ENCODE measurements around the gene POC1A. TPM values are rescaled to one million over a fixed set of nuclear protein-coding genes. Genes with fewer than 3 reads are reported as not detected.

POC1A gene
- total RNA-seq, 2 experiments from 2014 or later = 32.3 to 32.7 TPM

DNA sequence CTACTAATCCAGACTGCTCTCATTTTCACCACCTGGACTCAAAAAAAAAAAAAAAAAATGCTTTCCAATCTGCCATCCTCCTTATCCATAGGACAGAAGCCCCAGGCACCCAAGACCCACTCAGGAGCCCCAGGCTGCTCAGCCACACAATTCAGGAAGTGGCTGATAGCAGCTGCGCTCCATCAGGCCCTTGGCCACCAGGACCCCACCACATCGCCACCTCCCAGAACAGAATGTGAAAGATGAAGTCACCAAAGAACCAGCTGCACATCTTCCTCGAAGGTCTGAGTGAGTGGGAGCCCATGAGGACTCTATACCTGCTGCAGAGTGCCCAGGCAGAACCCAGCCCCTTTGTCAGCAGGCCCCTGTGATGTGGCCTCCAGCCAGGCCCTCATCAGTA is 19.5 kb downstream of the POC1A start:
- no peak overlapping the region for H3K27ac Mint-ChIP-seq
- DNase-seq = no peak
- no peaks in the 10 kb centered on the region for H3K9me3 Mint-ChIP-seq
- intact Hi-C loops (cut with micrococcal nuclease) = no loop called here
- no peak overlapping the region for H3K4me3 Mint-ChIP-seq
- CTCF ChIA-PET = interaction anchor here (0.7 to 1.8 kb wide), 4 partner anchors 10 to 129 kb away, joined by 3 to 8 read pairs (median 3); no protein-coding TSS in a partner anchor
- H3K36me3 Mint-ChIP-seq (ENCODE audit: low read depth) = peaks cover 12% of the 10 kb centered on the region
- H3K27me3 Mint-ChIP-seq (ENCODE audit: low read depth) = no peaks in the 10 kb centered on the region
- H3K4me1 Mint-ChIP-seq (ENCODE audit: low read depth) = no peaks in the 10 kb centered on the region

DNA sequence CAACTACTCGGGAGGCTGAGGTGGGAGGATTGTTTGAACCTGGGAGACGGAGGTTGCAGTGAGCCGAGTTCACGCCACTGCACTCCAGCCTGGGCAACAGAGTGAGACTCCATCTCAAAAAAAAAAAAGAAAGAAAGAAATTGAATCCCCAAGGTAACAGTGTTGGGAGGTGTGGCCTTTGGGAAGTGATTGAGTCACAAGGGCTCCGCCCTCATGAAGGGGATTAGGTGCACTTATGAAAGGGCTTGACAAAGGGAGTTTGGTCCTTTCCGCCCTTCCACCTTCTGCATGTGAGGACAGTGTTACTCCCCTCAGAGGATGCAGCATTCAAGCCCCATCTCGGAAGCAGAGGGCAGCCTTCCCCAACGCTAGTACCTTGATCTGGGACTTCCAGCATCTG is 21.3 kb downstream of the POC1A start:
- intact Hi-C loops (cut with micrococcal nuclease) = no loop called here
- Mint-ChIP-seq H3K4me1 (ENCODE audit: low read depth) (peaks cover 2% of the 10 kb centered on the region), H3K4me3 (no peak overlapping the region), H3K27ac (no peak overlapping the region), H3K36me3 (ENCODE audit: low read depth) (peaks cover 5% of the 10 kb centered on the region), H3K27me3 (ENCODE audit: low read depth) (no peaks in the 10 kb centered on the region), H3K9me3 (no peaks in the 10 kb centered on the region)
- DNase-seq = no peak
- CTCF ChIA-PET = no interaction called here

DNA sequence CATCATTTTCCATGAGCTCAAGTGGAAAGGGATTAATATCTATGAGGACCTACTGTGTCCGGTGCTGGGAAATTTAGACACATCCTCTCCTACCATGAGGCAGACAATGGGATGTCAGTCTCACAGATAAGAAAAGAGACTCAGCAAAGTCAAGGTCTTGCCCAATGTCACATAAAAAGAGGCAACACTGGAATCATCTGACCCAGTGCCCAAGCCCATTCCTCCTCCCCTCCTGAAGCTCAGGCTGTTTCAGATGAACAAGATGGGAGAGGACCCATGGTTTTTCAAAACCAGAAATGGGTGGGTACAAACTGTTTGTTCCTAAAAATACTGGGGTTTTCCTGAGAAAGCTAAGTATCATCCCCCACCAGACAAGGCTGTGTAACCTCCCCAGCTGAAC is 22.2 kb downstream of the POC1A start:
- Mint-ChIP-seq H3K27ac (no peak overlapping the region), H3K4me3 (no peak overlapping the region), H3K9me3 (no peaks in the 10 kb centered on the region), H3K36me3 (ENCODE audit: low read depth) (peaks cover 5% of the 10 kb centered on the region), H3K4me1 (ENCODE audit: low read depth) (peaks cover 3% of the 10 kb centered on the region), H3K27me3 (ENCODE audit: low read depth) (no peaks in the 10 kb centered on the region)
- DNase-seq = no peak
- CTCF ChIA-PET = no interaction called here
- intact Hi-C loops (cut with micrococcal nuclease) = no loop called here

DNA sequence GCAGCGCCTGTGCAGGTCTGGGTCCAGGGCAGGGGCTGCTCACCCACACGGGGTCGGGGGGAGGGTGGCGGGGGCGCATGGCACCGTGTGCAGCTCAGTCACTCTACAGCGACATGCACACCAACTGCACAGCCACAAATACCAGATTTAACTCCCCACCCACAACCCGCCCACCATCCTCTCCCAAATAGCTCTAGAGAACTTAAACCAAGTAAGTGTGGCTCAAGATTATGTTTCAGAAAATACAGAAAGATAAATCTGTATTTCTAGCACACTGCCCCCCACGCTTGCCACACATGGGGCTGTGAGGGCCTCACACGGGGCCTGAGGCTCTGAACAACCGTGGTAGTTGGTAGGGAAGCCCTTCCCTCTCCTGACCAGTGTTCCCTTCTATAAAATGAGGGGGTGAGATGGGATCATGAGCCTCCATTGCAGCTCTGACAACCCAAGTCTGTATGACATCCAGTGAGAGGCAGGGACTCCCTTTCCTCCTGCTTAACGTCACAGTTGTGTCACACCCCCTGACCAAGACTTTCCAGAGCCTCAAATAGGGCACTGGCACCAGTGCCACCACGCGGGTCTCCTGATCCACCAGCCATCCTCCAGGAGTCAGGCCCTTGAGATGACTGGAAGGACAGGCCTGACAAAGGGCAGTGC is 23.1 kb downstream of the POC1A start:
- CTCF ChIA-PET = no interaction called here
- Mint-ChIP-seq H3K27ac (no peak overlapping the region), H3K27me3 (ENCODE audit: low read depth) (no peaks in the 10 kb centered on the region), H3K4me3 (no peak overlapping the region), H3K9me3 (no peaks in the 10 kb centered on the region), H3K4me1 (ENCODE audit: low read depth) (peaks cover 3% of the 10 kb centered on the region), H3K36me3 (ENCODE audit: low read depth) (peaks cover 6% of the 10 kb centered on the region)
- intact Hi-C loops (cut with micrococcal nuclease) = no loop called here
- no peak for DNase-seq

DNA sequence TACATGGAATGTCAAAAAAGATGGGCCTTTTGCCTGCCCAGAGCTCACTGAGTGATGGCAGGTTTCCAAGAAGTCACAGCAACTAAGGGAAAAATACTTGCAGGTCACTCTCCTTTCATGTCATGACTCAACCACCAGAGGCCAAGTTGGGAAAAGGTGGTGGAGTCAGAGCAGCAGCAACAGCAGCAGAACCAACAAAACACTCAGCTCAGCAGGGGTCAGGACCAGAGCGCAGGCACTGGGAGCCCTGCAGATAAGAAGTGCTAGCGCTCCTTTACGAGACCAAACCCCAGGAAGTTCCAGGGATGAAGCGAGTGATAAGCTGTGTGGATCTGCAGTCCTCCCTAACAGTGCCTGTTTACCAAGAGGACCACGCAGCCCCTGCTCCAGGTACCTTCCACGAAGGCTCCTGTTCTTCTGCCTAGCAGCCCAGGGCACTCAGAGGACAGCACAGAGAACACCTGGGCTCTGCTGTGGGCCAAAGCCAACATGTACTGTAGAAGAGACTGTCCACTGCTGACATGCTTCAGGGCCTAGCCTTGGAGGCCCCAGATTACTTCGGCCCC is 26.0 kb downstream of the POC1A start:
- peaks cover 3% of the 10 kb centered on the region for H3K4me1 Mint-ChIP-seq (ENCODE audit: low read depth)
- no peak overlapping the region for H3K27ac Mint-ChIP-seq
- H3K9me3 Mint-ChIP-seq = no peaks in the 10 kb centered on the region
- CTCF ChIA-PET = no interaction called here
- no peak for DNase-seq
- intact Hi-C loops (cut with micrococcal nuclease) = no loop called here
- H3K4me3 Mint-ChIP-seq = no peak overlapping the region
- peaks cover 7% of the 10 kb centered on the region for H3K36me3 Mint-ChIP-seq (ENCODE audit: low read depth)
- H3K27me3 Mint-ChIP-seq (ENCODE audit: low read depth) = no peaks in the 10 kb centered on the region

DNA sequence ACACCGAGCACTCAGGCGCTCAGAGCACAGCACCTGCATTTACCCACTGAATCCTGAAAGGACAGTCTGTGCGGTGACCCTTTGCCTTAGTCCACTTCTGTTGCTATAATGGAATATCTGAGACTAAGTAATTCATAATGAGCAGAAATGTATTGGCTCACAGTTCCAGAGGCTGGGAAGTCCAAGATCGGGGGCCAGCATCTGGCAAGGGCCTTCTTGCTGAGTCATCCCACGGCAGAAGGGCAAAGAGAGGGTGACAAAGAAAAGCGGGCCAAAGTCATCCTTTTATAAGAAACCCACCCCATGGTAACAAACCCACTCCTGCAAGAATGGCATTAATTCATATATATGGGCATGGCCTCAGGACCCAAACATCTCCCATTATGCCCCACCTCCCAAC is 27.7 kb downstream of the POC1A start:
- intact Hi-C loops (cut with micrococcal nuclease) = no loop called here
- CTCF ChIA-PET = no interaction called here
- no peak for DNase-seq
- H3K9me3 Mint-ChIP-seq = no peaks in the 10 kb centered on the region
- peaks cover 13% of the 10 kb centered on the region for H3K36me3 Mint-ChIP-seq (ENCODE audit: low read depth)
- no peaks in the 10 kb centered on the region for H3K27me3 Mint-ChIP-seq (ENCODE audit: low read depth)
- H3K4me1 Mint-ChIP-seq (ENCODE audit: low read depth) = peaks cover 3% of the 10 kb centered on the region
- no peak overlapping the region for H3K4me3 Mint-ChIP-seq
- H3K27ac Mint-ChIP-seq = no peak overlapping the region

DNA sequence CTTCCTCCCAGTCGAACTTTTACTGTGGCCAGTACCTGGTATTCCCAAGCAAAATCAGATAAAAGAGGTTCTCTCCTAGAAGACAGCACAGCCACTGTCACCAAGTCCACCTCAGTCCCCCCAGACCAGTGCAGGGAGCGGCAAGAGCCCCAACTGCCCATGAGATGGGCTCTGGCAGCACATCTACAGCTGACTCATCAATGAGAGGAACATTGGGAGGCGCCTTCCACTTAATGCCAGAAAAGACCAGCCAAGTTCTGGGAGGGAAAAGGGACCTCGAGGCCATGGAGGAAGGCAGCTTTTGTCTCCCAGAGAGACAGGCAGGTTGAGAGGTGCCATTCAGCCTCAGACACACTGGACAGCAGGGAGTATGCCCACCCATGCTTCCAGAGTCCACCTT is 28.2 kb downstream of the POC1A start:
- Mint-ChIP-seq H3K27ac (no peak overlapping the region), H3K4me3 (no peak overlapping the region), H3K4me1 (ENCODE audit: low read depth) (peaks cover 3% of the 10 kb centered on the region), H3K27me3 (ENCODE audit: low read depth) (no peaks in the 10 kb centered on the region), H3K36me3 (ENCODE audit: low read depth) (peaks cover 15% of the 10 kb centered on the region), H3K9me3 (no peaks in the 10 kb centered on the region)
- CTCF ChIA-PET = no interaction called here
- intact Hi-C loops (cut with micrococcal nuclease) = no loop called here
- DNase-seq = no peak

DNA sequence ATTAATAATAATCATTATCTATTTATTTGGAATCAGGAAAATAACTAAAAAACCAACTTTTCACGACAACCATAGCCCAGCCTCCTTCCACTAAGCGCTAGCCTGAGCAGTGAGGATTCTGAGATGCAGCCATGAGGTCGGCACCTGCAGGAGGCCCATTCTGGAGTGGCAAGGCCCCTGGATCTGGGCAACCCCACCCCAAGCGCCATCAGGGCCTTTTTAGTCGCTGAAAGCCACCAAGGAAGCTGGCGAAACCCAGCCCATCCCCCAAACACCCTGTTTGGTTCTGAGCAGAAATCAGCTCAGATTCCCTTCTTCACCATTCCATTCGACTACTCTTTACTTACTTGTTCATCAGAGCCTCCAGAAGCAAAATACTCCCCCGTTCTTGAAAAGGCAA is 29.5 kb downstream of the POC1A start:
- Mint-ChIP-seq H3K27ac (no peak overlapping the region), H3K36me3 (ENCODE audit: low read depth) (peaks cover 14% of the 10 kb centered on the region)
- no peak for DNase-seq

DNA sequence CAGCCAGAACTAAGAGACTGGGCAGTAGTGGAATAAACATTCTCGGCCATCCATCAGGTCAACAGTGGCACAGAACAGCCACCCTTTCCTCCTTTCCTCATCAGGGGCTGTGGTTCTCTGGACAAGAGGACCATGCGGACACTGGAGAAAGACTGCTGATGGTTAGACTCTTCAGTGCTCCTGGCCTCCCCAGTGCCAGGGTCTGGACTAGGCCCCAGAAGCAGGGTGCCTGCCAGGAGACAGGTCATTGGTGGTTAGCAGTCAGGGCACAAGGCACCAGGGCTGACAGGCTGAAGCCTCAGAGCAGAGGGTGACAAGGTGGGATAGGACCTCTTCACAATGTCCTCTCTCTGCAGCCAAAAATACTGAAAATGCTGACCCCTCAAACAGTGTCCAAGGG is 30.1 kb downstream of the POC1A start:
- no peak overlapping the region for H3K27ac Mint-ChIP-seq
- H3K9me3 Mint-ChIP-seq = no peaks in the 10 kb centered on the region
- H3K4me1 Mint-ChIP-seq (ENCODE audit: low read depth) = peaks cover 3% of the 10 kb centered on the region
- no peak overlapping the region for H3K4me3 Mint-ChIP-seq
- intact Hi-C loops (cut with micrococcal nuclease) = no loop called here
- no peak for DNase-seq
- peaks cover 14% of the 10 kb centered on the region for H3K36me3 Mint-ChIP-seq (ENCODE audit: low read depth)
- H3K27me3 Mint-ChIP-seq (ENCODE audit: low read depth) = no peaks in the 10 kb centered on the region
- CTCF ChIA-PET = interaction anchor here (0.7 to 5.5 kb wide), 8 partner anchors 10 to 123 kb away, joined by 3 to 32 read pairs (median 4); no protein-coding TSS in a partner anchor

More for the DNA sequence above, 29.5 kb downstream of the POC1A start:
- CTCF ChIA-PET = interaction anchor here (0.6 to 5.5 kb wide), 5 partner anchors 11 to 124 kb away, joined by 3 to 32 read pairs (median 3); no protein-coding TSS in a partner anchor
- H3K4me1 Mint-ChIP-seq (ENCODE audit: low read depth) = peaks cover 3% of the 10 kb centered on the region
- no peaks in the 10 kb centered on the region for H3K9me3 Mint-ChIP-seq
- no peak overlapping the region for H3K4me3 Mint-ChIP-seq
- no peaks in the 10 kb centered on the region for H3K27me3 Mint-ChIP-seq (ENCODE audit: low read depth)
- intact Hi-C loops (cut with micrococcal nuclease) = no loop called here

DNA sequence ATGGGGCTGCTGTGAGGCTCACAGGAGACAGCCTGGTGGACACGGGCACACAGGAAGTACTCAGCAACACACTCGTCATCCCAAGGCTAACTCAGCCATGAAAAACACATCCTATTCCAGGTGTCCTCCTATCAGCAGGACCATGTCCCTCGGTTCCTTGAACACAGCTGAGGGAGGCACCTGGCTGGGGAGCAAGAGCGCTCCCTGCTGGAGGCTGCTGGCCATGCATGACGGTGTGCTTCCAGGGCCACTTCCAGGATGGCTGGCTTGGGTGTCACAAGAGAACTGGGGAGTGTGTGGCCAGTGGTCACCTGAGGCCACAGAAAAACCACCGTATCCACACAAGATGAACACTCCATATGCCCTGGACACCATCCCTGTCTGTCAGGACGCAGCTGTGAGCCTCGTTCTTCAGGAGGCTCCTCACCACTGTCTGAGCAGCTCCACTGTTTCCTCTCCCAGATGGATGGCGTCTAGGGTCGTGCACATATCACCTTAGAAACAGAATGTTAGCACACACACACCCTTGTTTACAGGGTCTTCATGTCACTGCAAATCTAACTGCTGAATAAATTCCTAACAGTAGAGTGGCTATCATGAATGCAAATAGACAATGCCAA is 31.0 kb downstream of the POC1A start:
- H3K27ac Mint-ChIP-seq = no peak overlapping the region
- DNase-seq = peak; percentile 73
- intact Hi-C loops (cut with micrococcal nuclease) = loop anchor here (1.0 kb wide), 4 partner anchors 70 to 181 kb away; partner anchors contain the start of gene PARP3
- H3K4me3 Mint-ChIP-seq = no peak overlapping the region
- no peaks in the 10 kb centered on the region for H3K9me3 Mint-ChIP-seq
- CTCF ChIA-PET = interaction anchor here (0.6 to 5.5 kb wide), 17 partner anchors 11 to 1462 kb away, joined by 3 to 32 read pairs (median 3); no protein-coding TSS in a partner anchor
- H3K4me1 Mint-ChIP-seq (ENCODE audit: low read depth) = peaks cover 3% of the 10 kb centered on the region
- H3K36me3 Mint-ChIP-seq (ENCODE audit: low read depth) = peaks cover 14% of the 10 kb centered on the region
- H3K27me3 Mint-ChIP-seq (ENCODE audit: low read depth) = no peaks in the 10 kb centered on the region

DNA sequence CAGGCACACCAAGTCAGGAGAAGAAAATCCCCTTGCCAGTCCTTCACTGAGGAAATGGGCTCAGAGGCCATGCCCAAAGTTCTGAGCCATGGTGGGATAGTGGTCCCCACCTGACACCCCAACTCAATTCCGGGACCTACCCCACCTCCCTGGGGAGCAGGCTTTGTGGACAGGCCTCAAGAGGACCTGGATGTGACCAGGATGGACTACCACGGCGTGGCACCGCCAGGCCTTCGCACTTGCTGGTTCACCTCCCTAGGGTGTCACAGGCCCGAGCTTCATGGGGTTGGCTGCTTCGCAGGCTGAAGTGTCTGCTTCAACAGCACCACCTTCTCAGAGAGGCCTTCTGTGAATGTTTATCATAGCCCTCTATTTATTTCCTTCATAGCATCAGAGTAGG is 31.7 kb downstream of the POC1A start:
- CTCF ChIA-PET = interaction anchor here (0.6 to 5.5 kb wide), 15 partner anchors 10 to 1463 kb away, joined by 3 to 32 read pairs (median 3); no protein-coding TSS in a partner anchor
- H3K4me1 Mint-ChIP-seq (ENCODE audit: low read depth) = no peaks in the 10 kb centered on the region
- H3K27me3 Mint-ChIP-seq (ENCODE audit: low read depth) = no peaks in the 10 kb centered on the region
- no peak overlapping the region for H3K4me3 Mint-ChIP-seq
- H3K27ac Mint-ChIP-seq = no peak overlapping the region
- intact Hi-C loops (cut with micrococcal nuclease) = no loop called here
- no peak for DNase-seq
- no peaks in the 10 kb centered on the region for H3K9me3 Mint-ChIP-seq
- peaks cover 14% of the 10 kb centered on the region for H3K36me3 Mint-ChIP-seq (ENCODE audit: low read depth)

DNA sequence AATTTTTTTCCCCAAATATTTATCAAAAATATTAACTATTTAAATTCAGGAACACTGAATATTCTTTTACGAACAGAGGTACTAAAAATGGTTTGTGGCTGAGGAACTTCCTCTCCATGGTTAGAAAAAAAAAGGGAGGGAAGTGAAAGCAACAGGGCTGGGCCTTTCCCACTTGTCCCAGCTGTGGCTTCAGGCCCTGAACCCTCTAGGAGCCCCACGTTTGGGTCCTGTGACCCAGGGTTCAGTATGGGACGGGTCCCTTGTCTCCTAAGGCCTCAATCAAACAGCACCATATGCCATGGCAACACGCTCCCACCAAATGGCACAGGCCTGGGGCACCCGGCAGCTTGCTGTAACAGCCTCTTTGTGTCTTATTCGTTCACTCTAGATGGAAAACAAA is 32.4 kb downstream of the POC1A start:
- no peak for DNase-seq
- H3K36me3 Mint-ChIP-seq (ENCODE audit: low read depth) = peaks cover 12% of the 10 kb centered on the region
- H3K27ac Mint-ChIP-seq = no peak overlapping the region
- H3K9me3 Mint-ChIP-seq = no peaks in the 10 kb centered on the region
- no peaks in the 10 kb centered on the region for H3K4me1 Mint-ChIP-seq (ENCODE audit: low read depth)
- CTCF ChIA-PET = interaction anchor here (0.7 to 5.5 kb wide), 8 partner anchors 16 to 339 kb away, joined by 3 to 32 read pairs (median 4); no protein-coding TSS in a partner anchor
- no peak overlapping the region for H3K4me3 Mint-ChIP-seq
- intact Hi-C loops (cut with micrococcal nuclease) = no loop called here
- no peaks in the 10 kb centered on the region for H3K27me3 Mint-ChIP-seq (ENCODE audit: low read depth)
